ENCODE measurements around the gene ZFYVE27. TPM values are rescaled to one million over a fixed set of nuclear protein-coding genes. Genes with fewer than 3 reads are reported as not detected.

Gene ZFYVE27
- total RNA-seq, 1 donor from 2014 or later: 19.0 TPM

GRCh38 chr10:97770255-97770654 is 33.3 kb downstream of the ZFYVE27 start:
- DNase-seq: no peak

GRCh38 chr10:97771055-97771891 is 34.3 kb downstream of the ZFYVE27 start:
- no peak for DNase-seq

- DNase-seq: no peak
These were observed 35.2 kb downstream of the ZFYVE27 start, which contains the start of gene SFRP5 for GRCh38 chr10:97771913-97772823. Gene SFRP5 (minus strand): TSS chr10:97771999. CDS start chr10:97771833, 166 bp downstream.

- no peak for DNase-seq
These were observed 36.2 kb downstream of the ZFYVE27 start for GRCh38 chr10:97773096-97773495.

- DNase-seq: no peak
These were observed 37.9 kb downstream of the ZFYVE27 start for GRCh38 chr10:97774811-97775294.

- DNase-seq: no peak
These were observed 40.2 kb downstream of the ZFYVE27 start for GRCh38 chr10:97777143-97777542.

- no peak for DNase-seq
These were observed 41.7 kb downstream of the ZFYVE27 start for GRCh38 chr10:97778452-97779302.

GRCh38 chr10:97779492-97779891 is 42.6 kb downstream of the ZFYVE27 start:
- no peak for DNase-seq

- no peak for DNase-seq
These were observed 43.0 kb downstream of the ZFYVE27 start for GRCh38 chr10:97779975-97780374.

GRCh38 chr10:97780841-97781617 is 44.1 kb downstream of the ZFYVE27 start:
- no peak for DNase-seq

- DNase-seq: no peak
These were observed 44.8 kb downstream of the ZFYVE27 start for GRCh38 chr10:97781618-97782331.

- DNase-seq: no peak
These were observed 45.7 kb downstream of the ZFYVE27 start for GRCh38 chr10:97782455-97783228.

- DNase-seq: no peak
These were observed 47.4 kb downstream of the ZFYVE27 start for GRCh38 chr10:97784200-97784810.

GRCh38 chr10:97785231-97785630 is 48.3 kb downstream of the ZFYVE27 start:
- no peak for DNase-seq

- no peak for DNase-seq
These were observed 48.8 kb downstream of the ZFYVE27 start for GRCh38 chr10:97785731-97786130.

- DNase-seq: no peak
These were observed 51.9 kb downstream of the ZFYVE27 start for GRCh38 chr10:97788552-97789442.

- no peak for DNase-seq
These were observed 53.0 kb downstream of the ZFYVE27 start for GRCh38 chr10:97789770-97790397.
